ENCODE data around the gene GUK1. TPM values are rescaled to one million over a fixed set of nuclear protein-coding genes. Genes with fewer than 3 reads are reported as not detected.

GUK1 gene
- total and polyA plus RNA-seq, 11 donors: 142 to 358 (median 176) TPM

GRCh38 chr1:228164561-228165371 is 24.7 kb downstream of the GUK1 start:
- WGBS, 4 donors: 43 to 56% (median 48%) methylated on average over 20 of the region's 20 CpGs
- peak in 2 of 5 donors; percentile 30 to 48 for DNase-seq
- no peak for TF ChIP-seq CTCF (IDR thresholded peaks at IDR 0.05)
- no peak for TF ChIP-seq POLR2A (IDR thresholded peaks at IDR 0.05)
- Histone ChIP-seq H3K27me3 (peaks cover 0 to 14% (median 0%) of the 10 kb centered on the region in 9 donors), H3K4me3 (peak overlapping the region in 11 of 12 donors; percentile 31 to 88 (median 74)), H3K4me1 (peaks cover 0 to 57% (median 43%) of the 10 kb centered on the region in 12 donors), H3K9me3 (no peaks in the 10 kb centered on the region), H3K27ac (peak overlapping the region; percentile 57 to 100 (median 98)), H3K36me3 (peaks cover 0 to 4% (median 0%) of the 10 kb centered on the region in 9 donors)
- intact Hi-C loops (cut with DNase I): loop anchor here in 9 of 10 donors (1.0 to 5.0 kb wide), 6 partner anchors 23 to 57 kb away; partner anchors contain the start of genes GUK1 (in 6 of the 9), OBSCN (in 3 of the 9) and MRPL55 (in 1 of the 9)
- no peak for ATAC-seq

GRCh38 chr1:228165372-228166169 is 25.5 kb downstream of the GUK1 start, which contains the start of gene IBA57:
IBA57 (plus strand) TSS chr1:228165804; CDS start chr1:228165817, 13 bp downstream.
- TF ChIP-seq POLR2A (IDR thresholded peaks at IDR 0.05): peak; percentile 42 to 87
- TF ChIP-seq CTCF (IDR thresholded peaks at IDR 0.05): peak; percentile 80 to 97 (median 91)
- H3K27ac ChIP-seq: peak within 1 kb of the TSS; percentile 89 to 100 (median 100)
- intact Hi-C loops (cut with DNase I): loop anchor here (1.0 to 5.0 kb wide), 8 partner anchors 24 to 58 kb away; partner anchors contain the start of genes GUK1 (in 6 of the 10), OBSCN (in 6 of the 10) and MRPL55 (in 1 of the 10)
- DNase-seq: peak; percentile 100
- H3K27me3 ChIP-seq: peaks cover 0 to 10% (median 0%) of the 10 kb centered on the region in 9 donors
- H3K4me1 ChIP-seq: peaks cover 0 to 57% (median 43%) of the 10 kb centered on the region in 12 donors
- peak within 1 kb of the TSS; percentile 33 to 88 (median 74) for H3K4me3 ChIP-seq
- WGBS, 4 donors: 0 to 1% (median 1%) methylated on average over 30 to 93 of the region's 93 CpGs
- H3K9me3 ChIP-seq: no peaks in the 10 kb centered on the region
- H3K36me3 ChIP-seq: peaks cover 0 to 4% (median 0%) of the 10 kb centered on the region in 9 donors
- ATAC-seq: peak; percentile 86 to 94 (median 89)

GRCh38 chr1:228166170-228166936 is 26.3 kb downstream of the GUK1 start:
- Histone ChIP-seq H3K27me3 (peaks cover 0 to 10% (median 0%) of the 10 kb centered on the region in 9 donors), H3K9me3 (no peaks in the 10 kb centered on the region), H3K4me3 (peak overlapping the region; percentile 33 to 88 (median 74)), H3K36me3 (peaks cover 0 to 4% (median 0%) of the 10 kb centered on the region in 9 donors), H3K27ac (peak overlapping the region; percentile 89 to 100 (median 100)), H3K4me1 (peaks cover 0 to 51% (median 41%) of the 10 kb centered on the region in 12 donors)
- ATAC-seq: peak; percentile 17 to 83 (median 36)
- intact Hi-C loops (cut with DNase I): loop anchor here in 8 of 10 donors (1.0 to 5.0 kb wide), 5 partner anchors 34 to 59 kb away; partner anchors contain the start of genes OBSCN (in 6 of the 8) and MRPL55 (in 1 of the 8)
- DNase-seq: peak; percentile 75 to 90 (median 80)
- TF ChIP-seq CTCF (IDR thresholded peaks at IDR 0.05) (peak in 11 of 12 donors; percentile 16 to 57 (median 34)), POLR2A (IDR thresholded peaks at IDR 0.05) (no peak)
- WGBS, 4 donors: 16 to 28% (median 21%) methylated on average over 6 to 26 of the region's 26 CpGs
